Peyer's patch (tissue), 4 donors: ENCODE results near the gene KIF26B. TPM values are rescaled to one million over a fixed set of nuclear protein-coding genes. Genes with fewer than 3 reads are reported as not detected.

Experiments used
- DNase-seq, 3 donors: peaks; one replicate each; pipeline ENCODE4 v3.0.0-alpha.2; 2017 to 2019
- H3K27ac ChIP-seq, 4 donors: fragments of 200-600 bp; sonication (generic); one replicate each; pipeline ENCODE4 v1.5.1; 2016 to 2019
- H3K27me3 ChIP-seq, 2 donors: fragments of 200-600 bp; sonication (generic); one replicate each; pipeline ENCODE4 v1.5.1; 2019
- H3K36me3 ChIP-seq, 3 donors: fragments of 200-600 bp; sonication (generic); one replicate each; pipeline ENCODE4 v1.5.1; 2016 to 2019
- H3K4me1 ChIP-seq, 4 donors: fragments of 200-600 bp; sonication (generic); one replicate each; pipeline ENCODE4 v1.5.1; 2016 to 2019
- H3K4me3 ChIP-seq, 4 donors: fragments of 200-600 bp; sonication (generic); 1 replicate in 3 of 4; 2 replicates in 1 of 4; pipeline ENCODE4 v1.5.1; 2016 to 2019; ENCODE audit warnings: mild to moderate bottlenecking in 1 of 4
- H3K9me3 ChIP-seq, 4 donors: fragments of 200-600 bp; sonication (generic); one replicate each; pipeline ENCODE4 v1.5.1; 2016 to 2019; ENCODE audit warnings: mild to moderate bottlenecking in 1 of 4
- POLR2A ChIP-seq, 2 donors: fragments of 450-650 bp; IDR thresholded peaks; one replicate each; pipeline ENCODE4 v1.5.1; 2017; ENCODE audit warnings: antibody characterized with exemption in 2 of 2, mild to moderate bottlenecking in 2 of 2, moderate library complexity in 2 of 2
- total RNA-seq, 4 donors: library from RNA; depleted of rRNA; stranded (reverse); fragments of >200 nt; gene quantifications; one replicate each; pipeline ENCODE4 v1.1.0, GENCODE V29; 2016
- TF ChIP-seq, protein P1 (sequence below), 6 experiments: fragments of 450-650 bp in 4 of 6; fragments of 200-600 bp in 2 of 6; sonication (generic) in 1 of 6; IDR thresholded peaks; one replicate each; pipeline ENCODE4 v1.5.1; 2017 to 2019; ENCODE audit warnings: antibody characterized with exemption in 6 of 6, mild to moderate bottlenecking in 3 of 6, moderate library complexity in 1 of 6

KIF26B gene
- total RNA-seq, 4 donors from 2014 or later: 0.70 to 1.6 (median 1.1) TPM

DNA sequence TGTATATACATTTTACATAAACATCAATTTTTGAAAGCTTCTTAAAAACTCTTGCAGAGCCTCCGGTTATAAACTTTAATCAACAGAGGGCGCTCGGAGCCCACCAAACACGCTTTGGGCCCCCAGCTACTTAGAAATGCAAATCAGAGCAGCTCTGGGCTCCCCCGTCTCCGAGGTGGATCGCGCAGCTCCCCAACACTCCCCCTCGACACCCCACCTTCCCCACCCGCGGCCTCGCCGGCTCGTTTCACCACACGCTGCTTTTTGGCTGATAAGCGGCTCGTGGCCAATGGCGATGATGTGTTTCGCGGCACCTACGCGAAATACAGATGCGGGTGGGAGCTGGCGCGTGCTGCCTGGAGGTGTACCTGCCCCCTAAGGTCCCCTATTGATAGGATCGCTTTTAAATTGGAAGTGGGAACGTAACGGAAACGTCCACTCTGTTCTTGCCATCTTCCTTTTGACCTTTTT lies 1.7 kb upstream of the KIF26B start:
- Histone ChIP-seq H3K27ac (no peak overlapping the region), H3K4me1 (peaks cover 3 to 40% (median 20%) of the 10 kb centered on the region in 4 donors), H3K4me3 (peak overlapping the region; percentile 33 to 67 (median 58)), H3K36me3 (no peaks in the 10 kb centered on the region), H3K27me3 (no peaks in the 10 kb centered on the region), H3K9me3 (no peaks in the 10 kb centered on the region)
- TF ChIP-seq POLR2A (IDR thresholded peaks at IDR 0.05): no peak
- TF ChIP-seq, protein P1, sequence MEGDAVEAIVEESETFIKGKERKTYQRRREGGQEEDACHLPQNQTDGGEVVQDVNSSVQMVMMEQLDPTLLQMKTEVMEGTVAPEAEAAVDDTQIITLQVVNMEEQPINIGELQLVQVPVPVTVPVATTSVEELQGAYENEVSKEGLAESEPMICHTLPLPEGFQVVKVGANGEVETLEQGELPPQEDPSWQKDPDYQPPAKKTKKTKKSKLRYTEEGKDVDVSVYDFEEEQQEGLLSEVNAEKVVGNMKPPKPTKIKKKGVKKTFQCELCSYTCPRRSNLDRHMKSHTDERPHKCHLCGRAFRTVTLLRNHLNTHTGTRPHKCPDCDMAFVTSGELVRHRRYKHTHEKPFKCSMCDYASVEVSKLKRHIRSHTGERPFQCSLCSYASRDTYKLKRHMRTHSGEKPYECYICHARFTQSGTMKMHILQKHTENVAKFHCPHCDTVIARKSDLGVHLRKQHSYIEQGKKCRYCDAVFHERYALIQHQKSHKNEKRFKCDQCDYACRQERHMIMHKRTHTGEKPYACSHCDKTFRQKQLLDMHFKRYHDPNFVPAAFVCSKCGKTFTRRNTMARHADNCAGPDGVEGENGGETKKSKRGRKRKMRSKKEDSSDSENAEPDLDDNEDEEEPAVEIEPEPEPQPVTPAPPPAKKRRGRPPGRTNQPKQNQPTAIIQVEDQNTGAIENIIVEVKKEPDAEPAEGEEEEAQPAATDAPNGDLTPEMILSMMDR (IDR thresholded peaks at IDR 0.05): peak in 4 of 6 experiments; percentile 50 to 64 (median 58)
- peak; percentile 36 to 71 (median 63) for DNase-seq

DNA sequence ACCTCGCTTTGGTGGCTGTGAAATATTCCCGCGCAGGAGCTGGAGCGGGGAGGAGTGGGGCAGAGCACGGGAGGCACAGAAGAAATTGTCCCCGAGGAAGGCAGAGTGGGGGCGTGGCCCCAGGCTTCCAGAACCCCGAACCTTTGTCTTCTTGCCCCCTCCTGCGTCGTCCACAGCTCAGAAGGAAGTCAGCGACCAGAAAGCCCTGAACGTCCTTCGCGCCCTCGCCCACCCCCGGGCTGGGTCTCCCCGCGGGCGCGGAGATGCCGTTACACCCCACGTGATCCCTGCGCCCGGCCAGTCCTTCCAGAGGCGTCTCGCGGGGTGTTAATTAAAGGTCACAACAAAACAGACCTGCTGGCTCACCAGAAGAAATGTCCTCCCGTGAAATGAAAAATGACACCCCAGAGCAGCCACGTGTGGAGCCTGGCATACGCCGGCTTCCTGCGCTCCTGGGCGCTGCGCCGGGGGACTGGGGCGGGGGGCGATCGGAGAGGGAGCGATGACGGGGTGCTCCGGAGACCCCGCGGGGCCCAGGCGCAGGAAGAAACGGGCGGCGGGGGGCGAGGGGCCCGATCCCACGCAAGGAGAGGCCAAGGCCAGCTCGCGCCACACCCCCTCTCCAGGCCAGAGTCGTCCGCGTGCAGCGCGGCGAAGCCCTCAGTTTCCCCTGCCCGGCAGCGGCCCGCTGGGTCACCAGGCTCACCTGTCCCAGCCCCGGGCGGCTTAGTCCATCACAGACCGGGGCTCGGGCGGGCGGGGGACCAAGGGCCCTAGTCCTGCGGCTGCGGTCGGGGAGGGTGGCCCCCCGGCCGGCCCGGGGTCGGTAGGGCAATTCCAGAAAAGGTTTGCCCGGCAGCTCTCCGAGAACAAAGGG lies 995 bp upstream of the KIF26B start:
- no peak for TF ChIP-seq POLR2A (IDR thresholded peaks at IDR 0.05)
- TF ChIP-seq, protein P1 (IDR thresholded peaks at IDR 0.05): no peak
- H3K36me3 ChIP-seq: no peaks in the 10 kb centered on the region
- no peaks in the 10 kb centered on the region for H3K9me3 ChIP-seq
- H3K27me3 ChIP-seq: no peaks in the 10 kb centered on the region
- H3K4me3 ChIP-seq: peak overlapping the region; percentile 33 to 67 (median 58)
- no peak for DNase-seq
- H3K27ac ChIP-seq: no peak overlapping the region
- peaks cover 3 to 40% (median 20%) of the 10 kb centered on the region in 4 donors for H3K4me1 ChIP-seq

DNA sequence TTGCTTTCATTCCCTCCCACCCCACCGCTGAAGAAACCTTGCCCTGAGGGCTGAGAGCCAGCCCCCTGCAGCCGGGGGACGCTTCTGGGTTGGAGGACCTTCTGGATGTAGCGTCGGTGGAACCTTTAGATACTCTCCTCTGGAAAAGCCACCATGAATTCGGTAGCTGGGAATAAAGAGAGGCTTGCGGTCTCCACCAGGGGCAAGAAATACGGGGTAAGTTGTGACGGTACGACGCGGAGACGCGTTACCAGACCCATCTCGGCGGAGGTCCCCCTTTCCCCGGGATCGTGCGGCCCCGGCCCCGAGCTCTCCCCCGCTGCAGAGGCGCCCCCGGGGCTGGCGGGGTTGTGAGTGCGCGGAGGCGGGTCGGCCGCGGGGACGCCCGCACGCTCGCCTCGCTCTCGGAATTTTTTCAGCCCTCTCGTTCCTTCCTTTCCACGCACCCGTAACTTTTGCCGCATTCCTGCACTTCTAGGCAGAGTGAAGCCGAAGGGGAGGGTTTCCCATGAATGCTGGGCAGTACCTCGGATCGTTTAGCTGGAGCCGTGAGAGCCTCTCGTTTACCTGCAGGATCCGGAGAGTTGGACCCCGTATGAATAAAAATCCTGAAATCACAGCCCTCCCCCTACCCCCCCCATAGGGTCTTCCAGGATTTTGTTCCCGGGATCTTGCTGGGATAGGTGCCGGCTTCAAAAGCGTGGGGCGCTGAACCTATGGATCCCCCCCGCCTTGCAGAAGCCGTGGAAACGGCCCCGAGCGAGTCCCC lies 671 bp downstream of the KIF26B start:
- Histone ChIP-seq H3K27ac (no peak overlapping the region), H3K4me1 (peaks cover 3 to 40% (median 20%) of the 10 kb centered on the region in 4 donors), H3K27me3 (no peaks in the 10 kb centered on the region), H3K4me3 (peak overlapping the region; percentile 33 to 67 (median 58)), H3K36me3 (no peaks in the 10 kb centered on the region), H3K9me3 (no peaks in the 10 kb centered on the region)
- no peak for DNase-seq
- TF ChIP-seq, protein P1 (IDR thresholded peaks at IDR 0.05): no peak
- no peak for TF ChIP-seq POLR2A (IDR thresholded peaks at IDR 0.05)

DNA sequence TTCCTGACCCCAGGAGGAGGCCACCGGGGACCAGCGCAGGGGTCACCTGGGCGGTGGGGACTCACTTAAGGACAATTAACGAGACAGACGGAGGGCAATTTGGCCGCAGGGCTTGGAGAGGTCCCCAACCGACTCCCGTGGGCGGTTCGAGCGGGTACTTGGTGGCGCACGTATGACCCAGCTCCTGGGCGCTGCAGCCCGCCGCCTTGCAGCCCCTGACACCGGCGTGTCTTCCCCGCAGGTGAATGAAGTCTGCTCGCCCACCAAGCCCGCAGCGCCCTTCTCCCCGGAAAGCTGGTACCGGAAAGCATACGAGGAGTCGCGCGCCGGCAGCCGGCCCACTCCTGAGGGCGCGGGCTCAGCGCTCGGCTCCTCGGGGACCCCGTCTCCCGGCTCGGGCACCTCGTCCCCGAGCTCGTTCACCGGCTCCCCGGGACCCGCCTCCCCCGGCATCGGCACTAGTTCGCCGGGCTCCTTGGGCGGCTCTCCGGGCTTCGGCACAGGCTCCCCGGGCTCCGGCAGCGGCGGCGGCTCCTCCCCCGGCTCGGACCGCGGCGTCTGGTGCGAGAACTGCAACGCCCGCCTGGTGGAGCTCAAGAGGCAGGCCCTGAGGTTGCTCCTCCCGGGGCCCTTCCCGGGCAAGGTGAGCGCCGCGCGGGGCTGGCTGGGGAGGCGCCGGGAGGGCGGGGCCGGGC lies 1.4 kb downstream of the KIF26B start:
- Histone ChIP-seq H3K27me3 (no peaks in the 10 kb centered on the region), H3K9me3 (no peaks in the 10 kb centered on the region), H3K4me3 (peak overlapping the region; percentile 33 to 67 (median 58)), H3K36me3 (no peaks in the 10 kb centered on the region), H3K4me1 (peaks cover 3 to 40% (median 20%) of the 10 kb centered on the region in 4 donors), H3K27ac (peak overlapping the region in 1 of 4 donors; percentile 17)
- DNase-seq: peak; percentile 52 to 91 (median 90)
- TF ChIP-seq, protein P1 (IDR thresholded peaks at IDR 0.05): peak; percentile 14 to 88 (median 74)
- TF ChIP-seq POLR2A (IDR thresholded peaks at IDR 0.05): no peak
